ENCODE measurements around the gene PGBD1. TPM values are rescaled to one million over a fixed set of nuclear protein-coding genes. Genes with fewer than 3 reads are reported as not detected.
"Not testable (repeated sequence)": the region's sequence is repeated elsewhere in the genome, so short reads cannot be mapped to it uniquely, and the experiment has no call there.

Gene PGBD1
- total RNA-seq, 1 donor from 2014 or later = 14.4 TPM

GRCh38 chr6:28315628-28316027, 34.3 kb downstream of the PGBD1 start:
- Mint-ChIP-seq H3K27ac (ENCODE audit: unreplicated experiment) (no peak overlapping the region), H3K27me3 (ENCODE audit: low read depth) (no peaks in the 10 kb centered on the region), H3K36me3 (ENCODE audit: low read depth) (peaks cover 10% of the 10 kb centered on the region), H3K9me3 (peaks cover under 1% of the 10 kb centered on the region), H3K4me1 (no peaks in the 10 kb centered on the region), H3K4me3 (no peak overlapping the region)
- DNase-seq (ENCODE audit: low read depth, low spot score) = no peak
- TF ChIP-seq CTCF (conservative IDR thresholded peaks at IDR 0.05) = no peak

GRCh38 chr6:28317866-28318265, 36.5 kb downstream of the PGBD1 start:
- H3K27me3 Mint-ChIP-seq (ENCODE audit: low read depth); H3K27ac Mint-ChIP-seq (ENCODE audit: unreplicated experiment); H3K4me3 Mint-ChIP-seq; H3K9me3 Mint-ChIP-seq; H3K36me3 Mint-ChIP-seq (ENCODE audit: low read depth); DNase-seq (ENCODE audit: low read depth, low spot score); H3K4me1 Mint-ChIP-seq: not testable (repeated sequence)

- Mint-ChIP-seq H3K9me3 (peaks cover 20% of the 10 kb centered on the region), H3K36me3 (ENCODE audit: low read depth) (peaks cover 31% of the 10 kb centered on the region), H3K4me1 (no peaks in the 10 kb centered on the region), H3K4me3 (no peak overlapping the region), H3K27me3 (ENCODE audit: low read depth) (no peaks in the 10 kb centered on the region), H3K27ac (ENCODE audit: unreplicated experiment) (no peak overlapping the region)
- no peak for DNase-seq (ENCODE audit: low read depth, low spot score)
- TF ChIP-seq CTCF (conservative IDR thresholded peaks at IDR 0.05) = no peak
Observed at GRCh38 chr6:28322661-28323060, 41.3 kb downstream of the PGBD1 start.

GRCh38 chr6:28323813-28324424, 42.5 kb downstream of the PGBD1 start:
- TF ChIP-seq CTCF (conservative IDR thresholded peaks at IDR 0.05) = no peak
- peaks cover 25% of the 10 kb centered on the region for H3K9me3 Mint-ChIP-seq
- DNase-seq (ENCODE audit: low read depth, low spot score) = no peak
- no peaks in the 10 kb centered on the region for H3K27me3 Mint-ChIP-seq (ENCODE audit: low read depth)
- H3K4me1 Mint-ChIP-seq = no peaks in the 10 kb centered on the region
- H3K36me3 Mint-ChIP-seq (ENCODE audit: low read depth) = peaks cover 36% of the 10 kb centered on the region
- H3K27ac Mint-ChIP-seq (ENCODE audit: unreplicated experiment) = no peak overlapping the region
- no peak overlapping the region for H3K4me3 Mint-ChIP-seq

- H3K27me3 Mint-ChIP-seq (ENCODE audit: low read depth) = no peaks in the 10 kb centered on the region
- peaks cover 32% of the 10 kb centered on the region for H3K9me3 Mint-ChIP-seq
Observed at GRCh38 chr6:28326371-28326948, 45.1 kb downstream of the PGBD1 start.

More at GRCh38 chr6:28326371-28326948, 45.1 kb downstream of the PGBD1 start:
- Mint-ChIP-seq H3K27ac (ENCODE audit: unreplicated experiment) (no peak overlapping the region), H3K36me3 (ENCODE audit: low read depth) (peaks cover 40% of the 10 kb centered on the region), H3K4me3 (no peak overlapping the region), H3K4me1 (no peaks in the 10 kb centered on the region)
- DNase-seq (ENCODE audit: low read depth, low spot score) = no peak
- no peak for TF ChIP-seq CTCF (conservative IDR thresholded peaks at IDR 0.05)

Data from neural crest cell (in vitro differentiated cells).